Measurements from ENCODE around the gene ALDH2. TPM values are rescaled to one million over a fixed set of nuclear protein-coding genes. Genes with fewer than 3 reads are reported as not detected.

ALDH2 gene
- total RNA-seq, 2 donors from 2014 or later: 99.0 to 135 TPM

DNA sequence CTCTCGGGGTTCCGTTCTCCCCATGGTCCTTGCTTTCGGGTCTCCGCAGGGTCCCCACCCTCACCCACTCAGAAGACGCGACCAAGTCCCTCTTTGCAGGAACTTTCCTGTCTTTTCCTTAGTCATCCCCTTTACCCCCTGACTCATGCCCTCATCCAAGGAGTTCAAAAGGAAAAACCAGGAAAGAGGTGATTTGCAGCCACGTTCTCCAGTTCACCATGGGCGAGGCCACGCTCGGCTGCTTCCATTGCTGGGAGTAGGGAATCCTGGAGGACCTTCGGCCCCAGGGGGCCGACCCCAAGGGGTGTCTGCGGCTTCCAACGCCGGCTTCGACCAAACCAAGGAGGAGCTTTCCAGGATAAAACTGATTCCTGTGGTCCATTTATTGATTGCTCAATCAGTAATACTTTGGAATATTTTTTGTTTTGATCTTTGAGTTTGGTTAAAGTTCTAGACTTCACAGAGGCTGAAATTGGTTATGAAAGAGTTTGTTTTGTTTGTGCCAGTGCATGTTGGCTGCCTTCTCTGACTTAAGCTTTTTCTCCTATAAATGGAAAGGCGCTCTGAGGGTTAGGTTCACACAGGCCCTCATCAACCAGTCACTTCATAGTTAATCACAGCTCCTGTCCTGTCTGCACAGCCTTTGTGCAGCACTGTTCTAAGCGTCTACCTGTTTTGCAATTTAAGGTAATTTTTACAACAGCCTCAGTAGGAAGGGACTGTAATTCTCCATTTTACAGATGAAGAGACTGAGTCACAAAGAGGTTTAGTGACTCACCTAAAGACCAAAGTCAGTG lies 827 bp downstream of the ALDH2 start:
- H3K4me1 ChIP-seq (ENCODE audit: control insufficient read depth in 1 of 2, low read depth in 2 of 2): peaks cover 9 to 45% of the 10 kb centered on the region in 2 donors

GRCh38 chr12:111768159-111768895 lies 1.6 kb downstream of the ALDH2 start:
- Histone ChIP-seq H3K36me3 (no peaks in the 10 kb centered on the region), H3K27me3 (replicated peaks; ENCODE audit: insufficient read depth) (no peaks in the 10 kb centered on the region), H3K27ac (peak overlapping the region in 1 of 2 donors; percentile 92), H3K4me3 (peak overlapping the region; percentile 80), H3K4me1 (ENCODE audit: control insufficient read depth in 1 of 2, low read depth in 2 of 2) (peaks cover 11 to 52% of the 10 kb centered on the region in 2 donors), H3K9me3 (no peaks in the 10 kb centered on the region)
- ATAC-seq (ENCODE audit: insufficient number of reproducible peaks, low FRiP score, low read depth) (no peak), DNase-seq (ENCODE audit: low spot score) (no peak)
- TF ChIP-seq CTCF (IDR thresholded peaks at IDR 0.05): no peak

More for the DNA sequence above, 827 bp downstream of the ALDH2 start:
- peak; percentile 18 for ATAC-seq (ENCODE audit: insufficient number of reproducible peaks, low FRiP score, low read depth)
- Histone ChIP-seq H3K36me3 (no peaks in the 10 kb centered on the region), H3K4me3 (peak overlapping the region; percentile 80), H3K27me3 (replicated peaks; ENCODE audit: insufficient read depth) (no peaks in the 10 kb centered on the region), H3K27ac (peak overlapping the region; percentile 77 to 92), H3K9me3 (no peaks in the 10 kb centered on the region)
- TF ChIP-seq CTCF (IDR thresholded peaks at IDR 0.05): no peak
- no peak for DNase-seq (ENCODE audit: low spot score)

- no peak for TF ChIP-seq CTCF (IDR thresholded peaks at IDR 0.05)
- H3K36me3 ChIP-seq: no peaks in the 10 kb centered on the region
Measured at GRCh38 chr12:111769599-111769998, 2.9 kb downstream of the ALDH2 start.

DNA sequence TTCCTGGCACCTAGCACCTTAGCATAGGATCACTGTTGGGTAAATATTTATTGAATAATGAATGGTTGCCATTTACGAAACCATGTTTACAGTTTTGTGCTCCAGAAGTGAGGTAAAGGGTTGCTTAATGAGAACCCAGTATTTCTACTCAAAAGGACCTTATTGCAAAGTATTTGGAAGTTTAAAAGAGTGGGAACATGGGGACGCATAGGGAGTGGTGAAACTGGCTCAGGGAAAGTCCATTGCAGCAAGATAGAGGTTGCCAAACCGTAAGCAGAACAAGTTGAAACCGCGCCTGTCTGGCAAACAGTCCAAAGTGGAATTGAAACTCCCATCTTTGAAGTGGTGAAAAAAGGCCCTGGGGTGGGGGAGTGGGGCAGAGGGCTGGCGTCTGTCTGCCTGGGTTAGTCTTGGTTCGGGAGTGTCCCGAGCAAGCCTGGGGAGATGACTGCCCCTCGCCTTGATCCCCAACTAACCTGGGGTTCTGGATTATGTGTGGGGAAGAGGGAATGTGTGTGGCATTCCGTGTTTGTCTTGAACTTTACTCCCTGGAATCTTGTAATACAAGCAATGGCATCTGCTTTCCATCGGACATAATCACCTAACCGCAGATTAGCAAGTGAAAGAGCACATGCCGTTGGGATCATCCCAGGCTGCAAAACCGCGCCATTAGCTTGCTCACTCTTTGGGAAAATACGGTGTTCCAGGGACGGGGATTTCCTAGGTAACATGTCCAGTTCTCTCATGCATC lies 7.2 kb downstream of the ALDH2 start:
- Histone ChIP-seq H3K9me3 (no peaks in the 10 kb centered on the region), H3K4me3 (peak overlapping the region; percentile 64), H3K27me3 (replicated peaks; ENCODE audit: insufficient read depth) (no peaks in the 10 kb centered on the region), H3K36me3 (no peaks in the 10 kb centered on the region), H3K4me1 (ENCODE audit: control insufficient read depth in 1 of 2, low read depth in 2 of 2) (peaks cover 44 to 85% of the 10 kb centered on the region in 2 donors), H3K27ac (peak overlapping the region; percentile 56 to 91)
- DNase-seq (ENCODE audit: low spot score) (no peak), ATAC-seq (ENCODE audit: insufficient number of reproducible peaks, low FRiP score, low read depth) (no peak)
- TF ChIP-seq CTCF (IDR thresholded peaks at IDR 0.05): no peak

More at GRCh38 chr12:111769599-111769998, 2.9 kb downstream of the ALDH2 start:
- H3K4me3 ChIP-seq: no peak overlapping the region
- DNase-seq (ENCODE audit: low spot score) (no peak), ATAC-seq (ENCODE audit: insufficient number of reproducible peaks, low FRiP score, low read depth) (no peak)
- no peaks in the 10 kb centered on the region for H3K27me3 ChIP-seq (replicated peaks; ENCODE audit: insufficient read depth)
- H3K27ac ChIP-seq: no peak overlapping the region
- peaks cover 22 to 65% of the 10 kb centered on the region in 2 donors for H3K4me1 ChIP-seq (ENCODE audit: control insufficient read depth in 1 of 2, low read depth in 2 of 2)
- no peaks in the 10 kb centered on the region for H3K9me3 ChIP-seq
